Stromal cell of bone marrow (primary cell): ENCODE results near the gene IL15RA.
"Not testable (repeated sequence)": the region's sequence is repeated elsewhere in the genome, so short reads cannot be mapped to it uniquely, and the experiment has no call there.

ENCODE experiments used
- DNase-seq: peaks from one replicate; pipeline ENCODE4 v3.0.0-alpha.2; 2012; ENCODE audit warnings: low read depth

Gene IL15RA

GRCh38 chr10:5921746-5922145, 55.6 kb downstream of the IL15RA start:
- DNase-seq, result no peak

- no peak for DNase-seq
Observed at GRCh38 chr10:5919568-5919967, 57.8 kb downstream of the IL15RA start.

- DNase-seq, result no peak
Observed at GRCh38 chr10:5918763-5919162, 58.6 kb downstream of the IL15RA start.

GRCh38 chr10:5917305-5917704, 60.0 kb downstream of the IL15RA start:
- no peak for DNase-seq

- no peak for DNase-seq
Observed at GRCh38 chr10:5915451-5915850, 61.9 kb downstream of the IL15RA start.

- DNase-seq, result no peak
Observed at GRCh38 chr10:5913736-5914135, 63.6 kb downstream of the IL15RA start.

- no peak for DNase-seq
Observed at GRCh38 chr10:5911670-5912069, 65.7 kb downstream of the IL15RA start.

GRCh38 chr10:5910323-5911100, 66.8 kb downstream of the IL15RA start:
- no peak for DNase-seq

GRCh38 chr10:5908676-5909075, 68.7 kb downstream of the IL15RA start:
- not testable (repeated sequence) for DNase-seq

GRCh38 chr10:5906651-5907050, 70.7 kb downstream of the IL15RA start:
- DNase-seq, result no peak

GRCh38 chr10:5905854-5906507, 71.4 kb downstream of the IL15RA start:
- DNase-seq, result no peak

GRCh38 chr10:5904227-5904626, 73.1 kb downstream of the IL15RA start:
- DNase-seq, result no peak

GRCh38 chr10:5903563-5903962, 73.8 kb downstream of the IL15RA start:
- DNase-seq, result no peak

GRCh38 chr10:5902511-5903274, 74.7 kb downstream of the IL15RA start:
- DNase-seq, result no peak
